Measurements from ENCODE around the gene KLF14.
A peak's percentile ranks its signal among the peaks of the same experiment; 100 is the strongest.

- TF ChIP-seq CTCF (IDR thresholded peaks at IDR 0.05) (peak; percentile 32 to 48), POLR2A (IDR thresholded peaks at IDR 0.05) (no peak), POLR2AphosphoS5 (IDR thresholded peaks at IDR 0.05) (no peak), EP300 (IDR thresholded peaks at IDR 0.05) (no peak)
Measured at GRCh38 chr7:130721486-130722277, 12.3 kb downstream of the KLF14 start.

All from suprapubic skin (tissue), 4 donors.